ENCODE measurements around the gene PRRT1. TPM values are rescaled to one million over a fixed set of nuclear protein-coding genes. Genes with fewer than 3 reads are reported as not detected.
"Not testable (repeated sequence)": the region's sequence is repeated elsewhere in the genome, so short reads cannot be mapped to it uniquely, and the experiment has no call there.

PRRT1 gene
- total and polyA plus RNA-seq, 12 donors: 0.17 to 2.9 (median 0.69) TPM

DNA sequence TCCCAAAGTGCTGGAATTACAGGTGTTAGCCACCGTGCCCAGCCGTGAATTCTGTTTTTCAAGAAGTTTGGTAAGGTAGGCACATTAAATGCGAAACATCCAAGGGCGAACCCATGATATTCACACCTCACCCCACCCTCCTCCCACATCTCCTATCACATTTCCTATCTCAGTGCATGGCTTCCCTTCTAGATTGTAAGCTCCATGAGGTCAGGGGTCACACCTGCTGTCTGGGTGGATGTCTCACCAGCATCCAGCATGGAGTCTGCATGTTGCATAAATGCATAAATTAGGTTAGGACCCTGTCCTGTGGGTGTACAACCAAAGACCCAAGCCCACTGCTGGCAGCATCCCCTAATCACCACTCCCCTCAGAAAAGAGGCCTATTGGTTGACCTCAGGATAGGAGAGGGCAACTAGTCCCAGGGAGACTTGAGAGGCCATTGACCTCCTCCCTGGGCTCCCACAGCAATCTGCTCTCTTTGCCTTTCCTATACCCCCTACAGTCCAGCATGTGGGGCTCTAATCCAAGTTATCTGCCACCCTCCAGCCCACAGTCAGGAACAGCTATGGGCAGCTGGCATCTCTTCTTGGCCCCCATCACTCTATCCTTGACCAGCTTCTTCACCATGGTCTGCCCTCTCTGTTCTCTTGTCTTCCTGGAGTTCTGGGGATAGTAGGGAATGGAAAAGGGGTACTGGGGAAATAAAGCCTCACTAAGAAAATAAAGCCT, 4.2 kb downstream of the PRRT1 start:
- Histone ChIP-seq H3K36me3 (peaks cover 0 to 9% (median 0%) of the 10 kb centered on the region in 9 donors), H3K9me3 (no peaks in the 10 kb centered on the region), H3K27ac (no peak overlapping the region), H3K4me1 (peaks cover 0 to 22% (median 6%) of the 10 kb centered on the region in 9 donors), H3K4me3 (no peak overlapping the region), H3K27me3 (peaks cover 0 to 57% (median 8%) of the 10 kb centered on the region in 7 donors)
- DNase-seq (no peak), ATAC-seq (no peak)
- 91 to 96% methylated on average over 4 of the region's 4 CpGs for WGBS, 2 donors
- intact Hi-C loops (cut with DNase I): no loop called here
- TF ChIP-seq, protein P1, sequence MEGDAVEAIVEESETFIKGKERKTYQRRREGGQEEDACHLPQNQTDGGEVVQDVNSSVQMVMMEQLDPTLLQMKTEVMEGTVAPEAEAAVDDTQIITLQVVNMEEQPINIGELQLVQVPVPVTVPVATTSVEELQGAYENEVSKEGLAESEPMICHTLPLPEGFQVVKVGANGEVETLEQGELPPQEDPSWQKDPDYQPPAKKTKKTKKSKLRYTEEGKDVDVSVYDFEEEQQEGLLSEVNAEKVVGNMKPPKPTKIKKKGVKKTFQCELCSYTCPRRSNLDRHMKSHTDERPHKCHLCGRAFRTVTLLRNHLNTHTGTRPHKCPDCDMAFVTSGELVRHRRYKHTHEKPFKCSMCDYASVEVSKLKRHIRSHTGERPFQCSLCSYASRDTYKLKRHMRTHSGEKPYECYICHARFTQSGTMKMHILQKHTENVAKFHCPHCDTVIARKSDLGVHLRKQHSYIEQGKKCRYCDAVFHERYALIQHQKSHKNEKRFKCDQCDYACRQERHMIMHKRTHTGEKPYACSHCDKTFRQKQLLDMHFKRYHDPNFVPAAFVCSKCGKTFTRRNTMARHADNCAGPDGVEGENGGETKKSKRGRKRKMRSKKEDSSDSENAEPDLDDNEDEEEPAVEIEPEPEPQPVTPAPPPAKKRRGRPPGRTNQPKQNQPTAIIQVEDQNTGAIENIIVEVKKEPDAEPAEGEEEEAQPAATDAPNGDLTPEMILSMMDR (IDR thresholded peaks at IDR 0.05): no peak

DNA sequence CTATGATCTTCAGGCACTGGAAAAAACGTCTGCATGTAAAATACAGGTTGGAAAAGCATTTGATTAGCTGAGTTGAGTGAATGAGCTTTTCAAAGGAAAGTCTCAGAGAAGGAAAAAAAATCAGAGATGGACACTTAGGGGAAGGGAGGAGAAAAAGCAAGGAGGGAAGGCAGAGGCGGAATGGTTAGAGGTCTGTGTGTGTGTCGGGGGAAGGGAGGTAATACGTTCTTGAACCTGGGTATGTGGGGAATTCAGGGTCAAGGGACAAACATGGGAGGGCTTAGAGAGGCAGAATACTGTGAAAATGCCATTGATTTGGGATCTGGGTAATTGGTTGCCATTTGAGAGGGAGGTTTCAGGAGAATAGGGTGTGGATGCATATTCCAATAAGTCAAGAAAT, 5.1 kb downstream of the PRRT1 start:
- Histone ChIP-seq H3K36me3 (peaks cover 0 to 9% (median 0%) of the 10 kb centered on the region in 9 donors), H3K27ac (no peak overlapping the region), H3K4me3 (no peak overlapping the region), H3K9me3 (no peaks in the 10 kb centered on the region), H3K27me3 (peaks cover 0 to 50% (median 8%) of the 10 kb centered on the region in 7 donors), H3K4me1 (peaks cover 0 to 16% (median 0%) of the 10 kb centered on the region in 9 donors)
- no peak for DNase-seq
- intact Hi-C loops (cut with DNase I): no loop called here
- 29% methylated on average over 4 of the region's 4 CpGs for WGBS, 2 donors
- no peak for ATAC-seq
- TF ChIP-seq, protein P1 (IDR thresholded peaks at IDR 0.05): no peak

DNA sequence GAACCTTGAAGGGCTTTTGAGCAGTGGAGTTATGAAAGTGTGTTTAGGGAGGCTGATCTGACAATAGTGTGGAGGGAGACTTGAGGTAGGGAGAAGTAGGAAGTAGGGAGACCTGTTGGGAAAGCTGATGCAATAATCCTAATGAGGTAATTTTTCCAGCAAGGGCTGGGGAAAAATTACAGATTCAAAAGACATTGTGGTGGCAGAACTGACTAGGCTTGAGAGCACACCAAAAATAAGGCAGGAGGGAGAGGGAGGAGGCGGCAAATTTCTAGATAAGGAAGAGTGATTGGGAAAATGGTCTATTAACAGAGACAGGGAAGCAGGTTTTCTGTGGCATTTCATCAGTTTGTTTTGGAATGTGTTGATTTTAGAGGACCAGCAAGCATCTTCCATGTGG, 5.5 kb downstream of the PRRT1 start:
- ATAC-seq (no peak), DNase-seq (no peak)
- Histone ChIP-seq H3K9me3 (no peaks in the 10 kb centered on the region), H3K27me3 (peaks cover 0 to 48% (median 8%) of the 10 kb centered on the region in 7 donors), H3K27ac (no peak overlapping the region), H3K36me3 (peaks cover 0 to 9% (median 0%) of the 10 kb centered on the region in 9 donors), H3K4me1 (peaks cover 0 to 14% (median 0%) of the 10 kb centered on the region in 9 donors), H3K4me3 (no peak overlapping the region)
- intact Hi-C loops (cut with DNase I): no loop called here
- TF ChIP-seq, protein P1 (IDR thresholded peaks at IDR 0.05): no peak
- 64 to 77% methylated on average over 1 of the region's 1 CpG for WGBS, 2 donors

DNA sequence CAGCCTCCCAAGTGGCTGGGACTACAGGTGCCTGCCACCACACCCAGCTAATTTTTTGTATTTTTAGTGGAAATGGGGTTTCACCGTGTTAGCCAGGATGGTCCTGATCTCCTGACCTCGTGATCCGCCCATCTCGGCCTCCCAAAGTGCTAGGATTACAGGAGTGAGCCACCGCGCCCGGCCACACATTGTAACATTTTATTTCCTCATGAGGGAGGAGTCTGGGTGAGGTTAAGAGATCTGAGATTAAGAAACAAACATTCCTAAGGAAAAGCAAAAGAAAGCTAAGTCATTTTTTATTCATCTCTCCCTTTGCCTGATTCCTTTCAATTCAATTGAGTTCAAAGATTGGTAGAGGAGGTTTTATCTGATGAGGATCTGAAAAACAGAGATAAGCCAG, 7.5 kb downstream of the PRRT1 start:
- intact Hi-C loops (cut with DNase I); H3K36me3 ChIP-seq; H3K4me3 ChIP-seq; H3K27ac ChIP-seq; ATAC-seq; DNase-seq; H3K9me3 ChIP-seq: not testable (repeated sequence)
- H3K4me1 ChIP-seq: peaks cover 0 to 11% (median 0%) of the 10 kb centered on the region in 9 donors
- 82 to 83% methylated on average over 7 of the region's 7 CpGs for WGBS, 2 donors
- H3K27me3 ChIP-seq: peaks cover 0 to 28% (median 5%) of the 10 kb centered on the region in 7 donors

DNA sequence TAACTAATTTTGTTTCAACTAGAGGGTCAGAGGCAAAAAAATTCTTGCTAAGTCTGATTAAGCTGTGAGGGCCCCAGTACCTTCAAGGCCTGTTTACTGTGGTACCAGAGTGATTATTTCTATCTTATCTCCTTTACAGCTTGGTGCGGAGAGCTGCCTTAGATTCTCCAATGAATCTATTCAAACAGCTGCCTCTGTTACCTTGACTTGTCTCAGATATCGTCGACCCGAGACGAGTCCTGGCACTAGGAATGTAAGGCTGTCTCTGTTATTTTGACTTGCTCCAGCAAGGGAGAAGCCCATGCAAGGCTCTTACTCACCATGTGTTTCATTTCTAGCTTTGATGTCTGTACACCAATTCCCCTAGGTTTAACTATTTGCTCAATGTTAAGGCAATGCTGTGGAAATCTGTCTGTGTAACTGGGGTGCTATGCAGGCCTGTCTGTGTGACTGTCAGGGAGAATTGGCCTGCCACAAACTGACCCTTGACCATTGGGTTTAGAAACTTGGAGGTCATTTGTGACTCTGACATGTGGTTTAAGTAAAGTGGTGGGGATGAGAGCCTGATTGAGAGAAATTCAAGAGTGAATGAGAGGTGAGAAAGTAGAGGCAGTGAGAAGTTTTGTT, 11.2 kb downstream of the PRRT1 start:
- Histone ChIP-seq H3K4me3 (no peak overlapping the region), H3K36me3 (no peaks in the 10 kb centered on the region), H3K4me1 (no peaks in the 10 kb centered on the region), H3K27ac (no peak overlapping the region), H3K27me3 (no peaks in the 10 kb centered on the region), H3K9me3 (no peaks in the 10 kb centered on the region)
- WGBS, 2 donors: 47% methylated on average over 5 of the region's 5 CpGs
- TF ChIP-seq, protein P1 (IDR thresholded peaks at IDR 0.05): no peak
- no peak for ATAC-seq
- intact Hi-C loops (cut with DNase I): no loop called here
- no peak for DNase-seq
